Kidney epithelial cell (primary cell): Measurements from ENCODE around the gene TUSC2. TPM values are rescaled to one million over a fixed set of nuclear protein-coding genes. Genes with fewer than 3 reads are reported as not detected.
"Not testable (repeated sequence)": the region's sequence is repeated elsewhere in the genome, so short reads cannot be mapped to it uniquely, and the experiment has no call there.

ENCODE experiments used
- DNase-seq: peaks from one replicate; pipeline ENCODE4 v3.0.0-alpha.2; 2010; ENCODE audit warnings: low read depth
- H3K27me3 ChIP-seq: 2 replicates; pipeline ENCODE4 v1.6.0; 2011; ENCODE audit warnings: low read length; ENCODE audit not compliant: control insufficient read depth, insufficient read depth
- H3K36me3 ChIP-seq: 2 replicates; pipeline ENCODE4 v1.5.1; 2011; ENCODE audit warnings: low read length; ENCODE audit not compliant: control insufficient read depth, insufficient read depth
- H3K4me3 ChIP-seq: 2 replicates; pipeline ENCODE4 v1.5.1; 2011; ENCODE audit warnings: low read depth, mild to moderate bottlenecking, control low read depth, low read length
- CTCF ChIP-seq: IDR thresholded peaks from 2 replicates; pipeline ENCODE4 v1.5.1; 2011; ENCODE audit warnings: mild to moderate bottlenecking, moderate library complexity, low read length, control low read depth, inconsistent platforms; ENCODE audit not compliant: insufficient read depth, poor library complexity, severe bottlenecking
- total RNA-seq: library from RNA; depleted of rRNA; stranded (reverse); fragments of >200 nt; gene quantifications from 2 replicates; pipeline ENCODE4 v1.2.3, GENCODE V29; 2015

The TUSC2 gene
- total RNA-seq, 1 donor from 2014 or later, result 58.3 TPM

- no peak for DNase-seq
- TF ChIP-seq CTCF, result no peak
- no peak overlapping the region for H3K4me3 ChIP-seq
- no peaks in the 10 kb centered on the region for H3K27me3 ChIP-seq
- H3K36me3 ChIP-seq, result peaks cover 3% of the 10 kb centered on the region
Measured at GRCh38 chr3:50288387-50289007, 39.5 kb downstream of the TUSC2 start.

GRCh38 chr3:50287262-50287661 lies 40.8 kb downstream of the TUSC2 start:
- TF ChIP-seq CTCF, result no peak
- H3K27me3 ChIP-seq, result no peaks in the 10 kb centered on the region
- DNase-seq, result no peak
- no peak overlapping the region for H3K4me3 ChIP-seq
- peaks cover 3% of the 10 kb centered on the region for H3K36me3 ChIP-seq

GRCh38 chr3:50286322-50287227 lies 41.4 kb downstream of the TUSC2 start:
- Histone ChIP-seq H3K27me3 (no peaks in the 10 kb centered on the region), H3K36me3 (peaks cover 3% of the 10 kb centered on the region), H3K4me3 (no peak overlapping the region)
- DNase-seq, result no peak
- no peak for TF ChIP-seq CTCF

GRCh38 chr3:50284121-50284520 lies 43.9 kb downstream of the TUSC2 start:
- H3K36me3 ChIP-seq, DNase-seq, H3K27me3 ChIP-seq, H3K4me3 ChIP-seq: not testable (repeated sequence)

- no peak for TF ChIP-seq CTCF
- peaks cover 25% of the 10 kb centered on the region for H3K27me3 ChIP-seq
- H3K4me3 ChIP-seq, result no peak overlapping the region
- DNase-seq, result no peak
- no peaks in the 10 kb centered on the region for H3K36me3 ChIP-seq
Measured at GRCh38 chr3:50279255-50280016, 48.6 kb downstream of the TUSC2 start.

GRCh38 chr3:50278880-50279224 lies 49.2 kb downstream of the TUSC2 start, which contains the start of gene LSMEM2:
LSMEM2 (plus strand) TSS chr3:50279087; CDS start chr3:50279114, 27 bp downstream.
- H3K36me3 ChIP-seq, result no peaks in the 10 kb centered on the region
- H3K4me3 ChIP-seq, result no peak within 1 kb of the TSS
- peaks cover 27% of the 10 kb centered on the region for H3K27me3 ChIP-seq
- TF ChIP-seq CTCF, result no peak
- DNase-seq, result no peak
